GM12878 (cell line): Measurements from ENCODE around the gene SORCS1. TPM values are rescaled to one million over a fixed set of nuclear protein-coding genes. Genes with fewer than 3 reads are reported as not detected.
A peak's percentile ranks its signal among the peaks of the same experiment; 100 is the strongest.

Experiments used
- ATAC-seq: fragments of 200-7000 bp; cut with Tn5 transposase; 3 replicates; pipeline ENCODE4 v1.9.1; 2020; ENCODE audit warnings: mild to moderate bottlenecking, moderate library complexity
- BruUV-seq: library from RNA; stranded (reverse); fragments of 400-500 nt; replicated peaks from 2 replicates; lab custom pipeline; 2021; lab: Mats Ljungman, UMichigan
- CTCF ChIA-PET: fragments of 300-600 bp; sonication (Branson Sonifier 250); formaldehyde crosslinking; extraction: SDS; loops from one replicate; lab custom pipeline; 2021; ENCODE audit warnings: inconsistent platforms; lab: Yijun Ruan, JAX
- POLR2A ChIA-PET: fragments of 350-600 bp; formaldehyde crosslinking; extraction: SDS; loops from one replicate; lab custom pipeline; 2021; ENCODE audit warnings: inconsistent platforms; lab: Charles Lee
- RAD21 ChIA-PET: fragments of 300-600 bp; sonication (Branson Sonifier 250); formaldehyde crosslinking; loops from one replicate; lab custom pipeline; 2023; ENCODE audit warnings: antibody characterized with exemption; ENCODE audit not compliant: unreplicated experiment; lab: Charles Lee
- SMC1A ChIA-PET: fragments of 300-600 bp; sonication (Branson Sonifier 250); formaldehyde crosslinking; loops from one replicate; lab custom pipeline; 2023; ENCODE audit not compliant: unreplicated experiment, uncharacterized antibody; lab: Charles Lee
- DNase-seq: peaks from one replicate; pipeline ENCODE4 v3.0.0-alpha.2; 2011; ENCODE audit warnings: low read depth, low spot score
- FAIRE-seq: peaks from 3 replicates; lab custom pipeline; 2011; peaks lifted over from hg19 to GRCh38; lab: Jason Lieb, UNC
- H2AFZ ChIP-seq: 2 replicates; pipeline ENCODE4 v1.6.0; 2011; ENCODE audit warnings: low read depth, low read length, control low read depth; ENCODE audit not compliant: control insufficient read depth
- H3K27ac ChIP-seq: 2 replicates; pipeline ENCODE4 v1.5.1; 2011; ENCODE audit warnings: control low read depth; ENCODE audit not compliant: control insufficient read depth, insufficient read depth
- H3K27me3 ChIP-seq, 2 experiments: replicated peaks in 1 of 2; 2 replicates each; pipeline versions ENCODE4 v1.6.0 to v1.6.1; 2011; ENCODE audit warnings: low read length in 1 of 2; ENCODE audit not compliant: control insufficient read depth in 2 of 2, insufficient read depth in 2 of 2
- H3K36me3 ChIP-seq, 2 experiments: 2 replicates each; pipeline ENCODE4 v1.5.1; 2011; ENCODE audit warnings: low read length in 1 of 2; ENCODE audit not compliant: control insufficient read depth in 2 of 2, insufficient read depth in 2 of 2
- H3K4me1 ChIP-seq: 2 replicates; pipeline ENCODE4 v1.6.1; 2011; ENCODE audit warnings: mild to moderate bottlenecking, low read length, moderate library complexity, mixed read lengths; ENCODE audit not compliant: control insufficient read depth, insufficient read depth
- H3K4me2 ChIP-seq: 2 replicates; pipeline ENCODE4 v1.6.0; 2011; ENCODE audit warnings: control low read depth; ENCODE audit not compliant: control insufficient read depth, insufficient read depth
- H3K4me3 ChIP-seq: fragments of 200-600 bp; sonication (generic); 2 replicates; pipeline ENCODE4 v1.5.1; 2016
- H3K79me2 ChIP-seq: 2 replicates; pipeline ENCODE4 v1.6.0; 2011; ENCODE audit warnings: low read length; ENCODE audit not compliant: control insufficient read depth, insufficient read depth
- H3K9ac ChIP-seq: 2 replicates; pipeline ENCODE4 v1.8.0; 2011; ENCODE audit warnings: low read length, control low read depth, mixed read lengths; ENCODE audit not compliant: control insufficient read depth, insufficient read depth
- H3K9me3 ChIP-seq: replicated peaks from 3 replicates; pipeline ENCODE4 v1.5.1; 2011; ENCODE audit warnings: mild to moderate bottlenecking, low read length; ENCODE audit not compliant: control insufficient read depth, insufficient read depth
- H4K20me1 ChIP-seq: 2 replicates; pipeline ENCODE4 v1.6.0; 2011; ENCODE audit not compliant: control insufficient read depth, insufficient read depth
- BACH1 ChIP-seq: fragments of 450-650 bp; IDR thresholded peaks from 2 replicates; pipeline ENCODE4 v1.6.1; 2017; ENCODE audit warnings: mild to moderate bottlenecking, borderline replicate concordance
- CBFB ChIP-seq: IDR thresholded peaks from 2 replicates; pipeline ENCODE4 v1.6.1; 2016; ENCODE audit warnings: antibody characterized with exemption, low read depth
- CEBPB ChIP-seq, 2 experiments: fragments of 150-350 bp in 1 of 2; IDR thresholded peaks; 2 replicates each; pipeline ENCODE4 v1.6.1; 2012 to 2014; ENCODE audit warnings: low read depth in 2 of 2, low read length in 2 of 2, borderline replicate concordance in 1 of 2, inconsistent platforms in 1 of 2
- EP300 ChIP-seq, 2 experiments: fragments of 150-350 bp in 1 of 2; IDR thresholded peaks; 2 replicates each; pipeline ENCODE4 v1.6.1; 2011 to 2012; ENCODE audit warnings: low read depth in 2 of 2, low read length in 2 of 2, borderline replicate concordance in 1 of 2, improper control_type of control experiment in 1 of 2, inconsistent platforms in 1 of 2; ENCODE audit not compliant: control insufficient read depth in 1 of 2
- EZH2 ChIP-seq: IDR thresholded peaks from 2 replicates; pipeline ENCODE4 v1.6.1; 2012; ENCODE audit warnings: low read depth, mild to moderate bottlenecking, control low read depth, inconsistent platforms, low read length, borderline replicate concordance; ENCODE audit not compliant: control insufficient read depth
- FOS ChIP-seq: IDR thresholded peaks from 3 replicates; pipeline ENCODE4 v1.6.1; 2011; ENCODE audit warnings: borderline replicate concordance; ENCODE audit not compliant: insufficient read length; ENCODE audit errors: extremely low read depth
- FOXM1 ChIP-seq: IDR thresholded peaks from 2 replicates; pipeline ENCODE4 v1.6.1; 2012; ENCODE audit warnings: low read depth, mild to moderate bottlenecking, inconsistent platforms, low read length, moderate library complexity
- JUNB ChIP-seq: IDR thresholded peaks from 2 replicates; pipeline ENCODE4 v1.6.1; 2016; ENCODE audit warnings: antibody characterized with exemption, mild to moderate bottlenecking
- POU2F2 ChIP-seq: IDR thresholded peaks from 3 replicates; pipeline ENCODE4 v1.6.1; 2011; ENCODE audit warnings: low read depth, mild to moderate bottlenecking, low read length, borderline replicate concordance
- RBBP5 ChIP-seq: fragments of 200-600 bp; sonication (generic); conservative IDR thresholded peaks from 2 replicates; pipeline ENCODE4 v1.6.1; 2016
- RCOR1 ChIP-seq: conservative IDR thresholded peaks from 2 replicates; pipeline ENCODE4 v1.6.1; 2012; ENCODE audit warnings: low read depth, low read length, improper control_type of control experiment
- SIX5 ChIP-seq: IDR thresholded peaks from 2 replicates; pipeline ENCODE4 v1.6.1; 2011; ENCODE audit warnings: mild to moderate bottlenecking, low read depth, low read length, moderate library complexity; ENCODE audit not compliant: severe bottlenecking
- ZNF24 ChIP-seq: fragments of 450-650 bp; IDR thresholded peaks from 2 replicates; pipeline ENCODE4 v1.6.1; 2017; ENCODE audit warnings: antibody characterized with exemption, mild to moderate bottlenecking
- WGBS: methylation state at CpG from one replicate; pipeline ENCODE4 v1.1.6; 2016; ENCODE audit warnings: low lambda C conversion rate; ENCODE audit not compliant: insufficient replicate concordance, insufficient coverage; ENCODE audit errors: missing lambda C conversion rate; 5-methylcytosine and 5-hydroxymethylcytosine counted together
- in situ Hi-C: fragments of 300-500 bp; cut with MboI; formaldehyde crosslinking; loops from 9 replicates; pipeline ENCODE4 v1.14.3; 2018; ENCODE audit warnings: mixed read lengths
- intact Hi-C: fragments of 100-400 bp; cut with micrococcal nuclease; formaldehyde crosslinking; loops from one replicate; pipeline ENCODE4 v1.14.2; 2022; ENCODE audit not compliant: unreplicated experiment
- polyA plus RNA-seq, 11 experiments: library from polyadenylated mRNA; depleted of rRNA in 4 of 11; unstranded in 6 of 11; stranded (reverse) in 5 of 11; fragments of >200 nt; fragmentation: Nextera tagmentation in 4 of 11; fragmentation: Illumina TruSeq in 1 of 11; extraction: Ambion mirVana in 4 of 11; extraction: Trizol in 1 of 11; gene quantifications; 1 replicate in 1 of 11; 2 replicates in 10 of 11; pipeline versions ENCODE4 v1.2.1 to v1.2.3, GENCODE V29; 2011 to 2016; ENCODE audit warnings: inconsistent platforms in 2 of 11, missing spikeins in 2 of 11, low read depth in 1 of 11
- total RNA-seq, 4 experiments: library from RNA; depleted of rRNA in 3 of 4; stranded (reverse); fragments of >200 nt in 3 of 4; fragmentation: Illumina TruSeq in 1 of 4; extraction: Trizol in 1 of 4; gene quantifications; 2 replicates each; pipeline versions ENCODE4 v1.2.1 to v1.2.3, GENCODE V29; 2013 to 2021
- TF ChIP-seq, protein P1 (sequence below): IDR thresholded peaks from 2 replicates; pipeline ENCODE4 v1.6.1; 2011; ENCODE audit warnings: borderline replicate concordance, low read depth, mild to moderate bottlenecking, moderate library complexity, low read length; ENCODE audit not compliant: insufficient read depth, poor library complexity, severe bottlenecking
- TF ChIP-seq, protein P2 (sequence below): IDR thresholded peaks from 2 replicates; pipeline ENCODE4 v1.6.1; 2012; ENCODE audit warnings: mild to moderate bottlenecking, low read depth, low read length
- TF ChIP-seq, protein P3 (sequence below): fragments of 450-650 bp; IDR thresholded peaks from 2 replicates; pipeline ENCODE4 v1.6.1; 2017; ENCODE audit warnings: mild to moderate bottlenecking, moderate library complexity

The SORCS1 gene
- total and polyA plus RNA-seq, 10 of the 15 experiments (the other 5 are each of a cell fraction or from before 2014, with no cell fraction given), result 0.02 to 9.6 (median 0.06) TPM; not detected in 3

DNA sequence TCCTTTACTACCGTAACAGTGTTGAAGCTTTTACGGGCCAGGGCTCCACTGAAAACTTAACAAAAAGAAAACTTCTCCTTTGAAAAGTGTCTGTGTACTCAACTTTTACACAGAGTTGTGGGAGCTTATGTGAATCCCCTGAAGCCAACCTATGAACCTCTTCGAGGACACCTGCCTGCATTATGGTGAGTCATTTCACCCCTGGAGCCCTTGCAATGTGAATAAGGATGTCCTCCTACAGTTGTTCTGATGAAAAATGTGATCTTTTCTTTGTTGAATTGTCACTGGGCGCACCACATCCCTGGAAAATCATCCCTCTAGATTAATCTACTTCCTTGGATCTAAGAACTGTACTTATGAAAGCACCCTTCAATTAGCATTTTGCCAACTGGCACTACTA, 93.2 kb downstream of the SORCS1 start:
- no peak overlapping the region for H3K27ac ChIP-seq
- ATAC-seq (peak; percentile 82), FAIRE-seq (no peak), DNase-seq (no peak)
- H3K9ac ChIP-seq, result no peak overlapping the region
- SMC1A ChIA-PET, result interaction anchor here (1.1 kb wide), 1 partner anchor 9 kb away, joined by 3 read pairs; no protein-coding TSS in a partner anchor
- in situ Hi-C loops, result no loop called here
- H3K36me3 ChIP-seq, result no peaks in the 10 kb centered on the region
- no peak overlapping the region for H3K4me3 ChIP-seq
- no peak overlapping the region for H2AFZ ChIP-seq
- BruUV-seq, result no TSS peak
- H3K79me2 ChIP-seq, result no peaks in the 10 kb centered on the region
- intact Hi-C loops, result no loop called here
- RAD21 ChIA-PET, result no interaction called here
- WGBS, result 24% methylated on average over 4 of the region's 4 CpGs
- CTCF ChIA-PET, result interaction anchor here (1.6 kb wide), 1 partner anchor 9 kb away, joined by 4 read pairs; no protein-coding TSS in a partner anchor
- H4K20me1 ChIP-seq, result no peaks in the 10 kb centered on the region
- no peak overlapping the region for H3K4me2 ChIP-seq
- H3K9me3 ChIP-seq, result no peaks in the 10 kb centered on the region
- H3K4me1 ChIP-seq, result no peaks in the 10 kb centered on the region
- POLR2A ChIA-PET, result no interaction called here
- no peaks in the 10 kb centered on the region for H3K27me3 ChIP-seq
- TF ChIP-seq RCOR1 (no peak), POU2F2 (no peak), CBFB (no peak), CEBPB (IDR thresholded peaks at IDR 0.05; ENCODE audit: borderline replicate concordance in 1 of 2, low read depth in 2 of 2, low read length in 2 of 2) (no peak), ZNF24 (no peak), FOXM1 (no peak), EP300 (IDR thresholded peaks at IDR 0.05; ENCODE audit: borderline replicate concordance in 1 of 2, control insufficient read depth in 1 of 2, low read depth in 2 of 2, low read length in 2 of 2) (no peak), EZH2 (no peak), SIX5 (no peak), JUNB (no peak), RBBP5 (no peak), FOS (no peak), BACH1 (no peak)
- TF ChIP-seq, protein P1, sequence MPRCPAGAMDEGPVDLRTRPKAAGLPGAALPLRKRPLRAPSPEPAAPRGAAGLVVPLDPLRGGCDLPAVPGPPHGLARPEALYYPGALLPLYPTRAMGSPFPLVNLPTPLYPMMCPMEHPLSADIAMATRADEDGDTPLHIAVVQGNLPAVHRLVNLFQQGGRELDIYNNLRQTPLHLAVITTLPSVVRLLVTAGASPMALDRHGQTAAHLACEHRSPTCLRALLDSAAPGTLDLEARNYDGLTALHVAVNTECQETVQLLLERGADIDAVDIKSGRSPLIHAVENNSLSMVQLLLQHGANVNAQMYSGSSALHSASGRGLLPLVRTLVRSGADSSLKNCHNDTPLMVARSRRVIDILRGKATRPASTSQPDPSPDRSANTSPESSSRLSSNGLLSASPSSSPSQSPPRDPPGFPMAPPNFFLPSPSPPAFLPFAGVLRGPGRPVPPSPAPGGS, result no peak
- TF ChIP-seq, protein P2, sequence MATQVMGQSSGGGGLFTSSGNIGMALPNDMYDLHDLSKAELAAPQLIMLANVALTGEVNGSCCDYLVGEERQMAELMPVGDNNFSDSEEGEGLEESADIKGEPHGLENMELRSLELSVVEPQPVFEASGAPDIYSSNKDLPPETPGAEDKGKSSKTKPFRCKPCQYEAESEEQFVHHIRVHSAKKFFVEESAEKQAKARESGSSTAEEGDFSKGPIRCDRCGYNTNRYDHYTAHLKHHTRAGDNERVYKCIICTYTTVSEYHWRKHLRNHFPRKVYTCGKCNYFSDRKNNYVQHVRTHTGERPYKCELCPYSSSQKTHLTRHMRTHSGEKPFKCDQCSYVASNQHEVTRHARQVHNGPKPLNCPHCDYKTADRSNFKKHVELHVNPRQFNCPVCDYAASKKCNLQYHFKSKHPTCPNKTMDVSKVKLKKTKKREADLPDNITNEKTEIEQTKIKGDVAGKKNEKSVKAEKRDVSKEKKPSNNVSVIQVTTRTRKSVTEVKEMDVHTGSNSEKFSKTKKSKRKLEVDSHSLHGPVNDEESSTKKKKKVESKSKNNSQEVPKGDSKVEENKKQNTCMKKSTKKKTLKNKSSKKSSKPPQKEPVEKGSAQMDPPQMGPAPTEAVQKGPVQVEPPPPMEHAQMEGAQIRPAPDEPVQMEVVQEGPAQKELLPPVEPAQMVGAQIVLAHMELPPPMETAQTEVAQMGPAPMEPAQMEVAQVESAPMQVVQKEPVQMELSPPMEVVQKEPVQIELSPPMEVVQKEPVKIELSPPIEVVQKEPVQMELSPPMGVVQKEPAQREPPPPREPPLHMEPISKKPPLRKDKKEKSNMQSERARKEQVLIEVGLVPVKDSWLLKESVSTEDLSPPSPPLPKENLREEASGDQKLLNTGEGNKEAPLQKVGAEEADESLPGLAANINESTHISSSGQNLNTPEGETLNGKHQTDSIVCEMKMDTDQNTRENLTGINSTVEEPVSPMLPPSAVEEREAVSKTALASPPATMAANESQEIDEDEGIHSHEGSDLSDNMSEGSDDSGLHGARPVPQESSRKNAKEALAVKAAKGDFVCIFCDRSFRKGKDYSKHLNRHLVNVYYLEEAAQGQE, result no peak
- TF ChIP-seq, protein P3, sequence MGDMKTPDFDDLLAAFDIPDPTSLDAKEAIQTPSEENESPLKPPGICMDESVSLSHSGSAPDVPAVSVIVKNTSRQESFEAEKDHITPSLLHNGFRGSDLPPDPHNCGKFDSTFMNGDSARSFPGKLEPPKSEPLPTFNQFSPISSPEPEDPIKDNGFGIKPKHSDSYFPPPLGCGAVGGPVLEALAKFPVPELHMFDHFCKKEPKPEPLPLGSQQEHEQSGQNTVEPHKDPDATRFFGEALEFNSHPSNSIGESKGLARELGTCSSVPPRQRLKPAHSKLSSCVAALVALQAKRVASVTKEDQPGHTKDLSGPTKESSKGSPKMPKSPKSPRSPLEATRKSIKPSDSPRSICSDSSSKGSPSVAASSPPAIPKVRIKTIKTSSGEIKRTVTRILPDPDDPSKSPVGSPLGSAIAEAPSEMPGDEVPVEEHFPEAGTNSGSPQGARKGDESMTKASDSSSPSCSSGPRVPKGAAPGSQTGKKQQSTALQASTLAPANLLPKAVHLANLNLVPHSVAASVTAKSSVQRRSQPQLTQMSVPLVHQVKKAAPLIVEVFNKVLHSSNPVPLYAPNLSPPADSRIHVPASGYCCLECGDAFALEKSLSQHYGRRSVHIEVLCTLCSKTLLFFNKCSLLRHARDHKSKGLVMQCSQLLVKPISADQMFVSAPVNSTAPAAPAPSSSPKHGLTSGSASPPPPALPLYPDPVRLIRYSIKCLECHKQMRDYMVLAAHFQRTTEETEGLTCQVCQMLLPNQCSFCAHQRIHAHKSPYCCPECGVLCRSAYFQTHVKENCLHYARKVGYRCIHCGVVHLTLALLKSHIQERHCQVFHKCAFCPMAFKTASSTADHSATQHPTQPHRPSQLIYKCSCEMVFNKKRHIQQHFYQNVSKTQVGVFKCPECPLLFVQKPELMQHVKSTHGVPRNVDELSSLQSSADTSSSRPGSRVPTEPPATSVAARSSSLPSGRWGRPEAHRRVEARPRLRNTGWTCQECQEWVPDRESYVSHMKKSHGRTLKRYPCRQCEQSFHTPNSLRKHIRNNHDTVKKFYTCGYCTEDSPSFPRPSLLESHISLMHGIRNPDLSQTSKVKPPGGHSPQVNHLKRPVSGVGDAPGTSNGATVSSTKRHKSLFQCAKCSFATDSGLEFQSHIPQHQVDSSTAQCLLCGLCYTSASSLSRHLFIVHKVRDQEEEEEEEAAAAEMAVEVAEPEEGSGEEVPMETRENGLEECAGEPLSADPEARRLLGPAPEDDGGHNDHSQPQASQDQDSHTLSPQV, result no peak
